ENCODE measurements around the gene ALPG.

GRCh38 chr2:232456296-232457120 lies 49.9 kb downstream of the ALPG start:
- TF ChIP-seq CTCF (optimal IDR thresholded peaks at IDR 0.05 in 1 of 3, IDR thresholded peaks at IDR 0.05 in 1 of 3, conservative IDR thresholded peaks at IDR 0.05 in 1 of 3; ENCODE audit: extremely low read depth in 1 of 3, insufficient read depth in 2 of 3, low read length in 3 of 3) (no peak), EZH2 (IDR thresholded peaks at IDR 0.05; ENCODE audit: low read length) (no peak)
